HG03571 (cell line): ENCODE results near the gene CAMK1D.
"Not testable (repeated sequence)": the region's sequence is repeated elsewhere in the genome, so short reads cannot be mapped to it uniquely, and the experiment has no call there.

ENCODE experiments used
- ATAC-seq: cut with Tn5 transposase; IDR thresholded peaks from one replicate; pipeline ENCODE4 v1.9.1; 2021; ENCODE audit not compliant: unreplicated experiment

The CAMK1D gene

GRCh38 chr10:12807096-12807755, 457.9 kb downstream of the CAMK1D start:
- no peak for ATAC-seq

DNA sequence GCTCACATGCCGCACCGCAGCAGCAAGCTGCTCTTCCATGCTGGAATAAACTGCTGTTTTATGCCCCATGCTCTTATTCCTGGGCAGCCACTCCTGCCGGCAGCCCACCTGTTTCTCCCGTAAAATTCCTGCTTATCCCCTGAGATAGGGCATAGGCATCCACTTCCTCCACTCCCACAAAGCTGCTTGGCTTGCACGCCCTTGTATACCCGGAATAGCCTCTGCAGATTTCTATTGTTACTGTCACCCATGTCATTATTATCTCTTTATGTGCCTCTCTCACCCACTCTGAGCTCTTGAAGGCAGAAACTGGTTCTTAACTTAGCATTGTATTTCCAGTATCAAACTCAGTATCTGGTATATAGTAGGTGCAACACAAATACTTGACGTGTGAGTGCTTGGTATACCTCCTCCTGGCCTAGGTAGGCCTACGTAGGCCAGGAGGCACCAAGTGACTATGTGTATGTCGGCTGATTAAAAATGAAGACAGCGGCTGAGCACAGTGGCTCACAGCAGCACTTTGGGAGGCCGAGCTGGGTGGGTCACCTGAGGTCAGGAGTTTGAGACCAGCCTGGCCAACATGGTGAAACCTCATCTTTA, 458.8 kb downstream of the CAMK1D start:
- no peak for ATAC-seq

GRCh38 chr10:12810046-12810445, 460.7 kb downstream of the CAMK1D start:
- ATAC-seq: not testable (repeated sequence)

DNA sequence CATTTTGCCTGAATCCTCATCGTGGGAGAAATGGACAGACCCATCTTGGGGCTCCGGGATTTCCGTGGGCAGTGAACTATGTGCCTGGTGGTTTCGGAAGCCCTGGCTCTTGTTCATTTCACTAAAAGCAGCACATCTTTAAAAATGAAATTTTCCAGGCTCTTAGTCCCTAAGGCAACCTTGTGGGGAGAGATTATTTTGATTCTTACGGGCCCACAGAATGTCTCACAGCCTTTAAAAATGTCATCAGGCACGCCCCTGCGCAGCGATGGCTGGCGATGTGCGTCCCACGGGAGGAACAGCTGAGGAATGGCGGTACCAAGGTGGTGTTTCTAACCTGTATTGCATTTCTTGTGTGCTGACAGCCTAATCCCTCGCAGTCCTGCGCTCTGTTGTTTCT, 462.5 kb downstream of the CAMK1D start:
- ATAC-seq: no peak

DNA sequence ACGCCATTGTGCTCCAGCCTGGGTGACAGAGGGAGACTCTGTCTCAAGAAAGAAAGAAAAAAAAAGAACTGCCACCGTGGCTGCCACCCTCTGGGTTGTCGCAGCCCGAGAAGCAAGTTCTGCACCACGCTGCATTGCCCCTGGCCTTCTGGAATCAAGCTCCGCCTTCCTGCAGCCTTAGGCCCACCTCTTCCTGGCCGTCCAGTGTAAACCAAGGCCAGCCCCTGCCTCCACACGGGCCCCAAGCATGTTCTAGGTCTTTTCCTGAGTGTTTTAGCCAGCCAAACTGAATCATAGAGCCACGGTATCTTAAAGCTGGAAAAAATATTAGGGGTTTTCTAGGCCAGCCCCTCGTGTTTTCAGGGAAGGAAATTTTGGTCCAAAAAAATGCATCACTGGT, 463.2 kb downstream of the CAMK1D start:
- ATAC-seq: no peak

DNA sequence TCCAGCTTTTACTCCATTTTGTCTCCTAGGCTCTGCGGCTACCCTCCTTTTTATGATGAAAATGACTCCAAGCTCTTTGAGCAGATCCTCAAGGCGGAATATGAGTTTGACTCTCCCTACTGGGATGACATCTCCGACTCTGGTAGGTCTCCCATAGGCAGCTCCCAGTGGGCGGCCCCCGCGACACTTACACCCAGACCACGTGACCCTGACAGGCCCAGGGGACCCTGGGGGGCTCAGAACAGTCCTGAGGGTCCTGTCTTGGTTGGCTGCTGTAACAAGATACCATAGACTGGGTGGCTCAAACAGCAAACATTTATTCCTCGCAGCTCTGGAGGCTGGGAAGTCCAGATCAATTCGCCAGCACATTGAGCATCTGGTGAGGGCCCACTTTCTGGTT, 464.8 kb downstream of the CAMK1D start:
- ATAC-seq: no peak

DNA sequence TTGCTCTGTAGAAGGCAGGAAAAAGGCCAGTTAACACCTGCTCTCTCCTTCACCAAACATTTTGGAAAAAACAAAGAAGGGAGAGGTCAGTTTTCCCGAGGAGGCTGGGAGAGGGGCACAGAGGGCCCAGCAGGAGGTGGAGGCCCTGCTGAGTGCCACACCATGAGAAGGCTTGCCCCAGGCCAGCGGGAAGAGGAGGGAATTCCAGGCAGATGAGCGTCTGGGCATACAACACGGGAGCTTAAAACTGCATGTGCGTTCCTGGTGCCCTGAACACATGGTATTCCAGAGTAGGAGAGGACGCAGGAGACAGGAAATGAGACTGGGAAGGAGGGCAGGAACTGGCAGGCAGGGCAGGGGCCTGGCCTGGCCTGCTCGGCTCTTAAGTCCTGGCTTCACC, 469.7 kb downstream of the CAMK1D start:
- ATAC-seq: no peak

- no peak for ATAC-seq
Measured at GRCh38 chr10:12819656-12820055, 470.3 kb downstream of the CAMK1D start.

DNA sequence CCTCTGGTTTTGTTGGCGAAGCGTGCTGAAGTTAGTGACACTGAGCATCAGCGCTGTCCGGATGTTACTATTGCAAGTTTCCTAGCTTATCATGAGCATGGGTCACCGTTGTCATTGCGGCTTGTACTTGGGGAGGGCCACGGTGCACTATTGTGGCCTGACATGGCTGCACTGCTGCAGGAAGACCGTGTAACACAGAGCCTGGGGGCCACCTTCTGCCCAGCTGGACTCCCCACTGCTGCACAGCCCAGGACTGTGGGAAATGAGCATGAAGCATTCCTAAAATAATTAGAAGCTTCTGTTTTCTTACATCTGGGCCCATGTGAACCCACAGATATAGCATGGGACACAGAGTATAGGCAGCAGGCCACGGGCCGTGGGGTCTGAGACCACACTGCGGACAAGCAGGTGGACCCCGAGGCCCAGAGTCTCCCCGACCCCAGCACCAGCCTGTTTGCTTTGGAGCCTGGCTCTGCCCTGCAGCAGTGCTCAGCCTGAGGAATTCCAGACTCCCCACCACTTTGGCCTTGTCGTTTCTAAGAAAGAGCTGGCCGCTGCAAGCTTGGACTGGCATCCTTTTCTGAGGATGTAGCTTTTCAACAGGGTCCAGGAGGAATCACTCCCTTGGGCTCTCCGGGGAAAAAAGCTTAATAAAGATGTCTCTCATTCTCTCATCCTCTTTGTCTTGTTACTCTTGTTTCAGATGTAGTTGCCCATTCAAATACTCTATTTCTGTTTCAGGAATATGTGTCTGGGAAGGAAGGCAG, 473.0 kb downstream of the CAMK1D start:
- no peak for ATAC-seq

GRCh38 chr10:12822893-12823170, 473.5 kb downstream of the CAMK1D start:
- ATAC-seq: no peak

DNA sequence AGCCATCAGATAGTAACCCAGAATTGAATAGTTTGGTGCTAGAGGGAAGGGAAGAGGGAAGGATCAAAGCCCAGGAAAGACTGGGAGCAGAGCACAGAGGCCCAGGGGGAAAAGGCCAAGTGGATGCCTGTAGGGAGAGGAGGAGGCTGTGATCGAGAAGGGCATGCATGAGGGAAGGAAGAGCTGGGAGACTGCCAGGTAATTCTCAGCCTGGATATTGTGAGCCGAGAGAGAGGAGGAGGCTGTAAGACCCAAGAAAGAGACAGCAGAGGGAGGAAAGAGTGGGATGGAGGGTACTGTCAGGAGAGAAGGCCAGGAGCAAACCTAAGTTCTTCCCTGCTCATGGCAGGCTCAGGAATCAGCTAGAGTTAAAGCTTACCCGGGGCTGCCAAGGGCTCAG, 474.0 kb downstream of the CAMK1D start:
- no peak for ATAC-seq

GRCh38 chr10:12825260-12825849, 476.0 kb downstream of the CAMK1D start:
- no peak for ATAC-seq

GRCh38 chr10:12826800-12827372, 477.5 kb downstream of the CAMK1D start:
- ATAC-seq: no peak

- no peak for ATAC-seq
Measured at GRCh38 chr10:12828736-12829135, 479.4 kb downstream of the CAMK1D start.

- ATAC-seq: no peak
Measured at GRCh38 chr10:12829831-12830390, 480.6 kb downstream of the CAMK1D start.

- no peak for ATAC-seq
Measured at GRCh38 chr10:12832096-12832495, 482.7 kb downstream of the CAMK1D start.

DNA sequence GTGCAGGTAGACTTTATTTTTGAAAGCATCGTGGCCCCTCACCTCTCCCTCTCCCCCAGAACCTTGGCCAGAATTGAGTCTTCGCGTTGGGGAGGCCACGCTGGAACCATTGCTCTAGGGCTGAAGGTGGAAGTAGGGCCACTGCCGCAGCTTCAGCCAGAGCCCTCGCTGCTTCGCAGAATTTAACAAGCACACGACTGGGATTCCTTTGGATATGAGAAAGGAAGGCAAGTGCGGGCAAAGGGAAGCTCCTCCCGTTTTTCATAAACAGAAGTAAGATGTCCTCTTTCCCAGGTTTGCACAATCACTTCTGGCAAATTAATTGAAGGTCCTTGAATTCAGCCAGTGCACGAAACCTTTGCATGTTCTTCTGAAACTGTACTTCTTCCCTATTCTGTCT, 484.1 kb downstream of the CAMK1D start:
- ATAC-seq: no peak

GRCh38 chr10:12834116-12834665, 484.8 kb downstream of the CAMK1D start:
- ATAC-seq: no peak

GRCh38 chr10:12834721-12835120, 485.4 kb downstream of the CAMK1D start:
- no peak for ATAC-seq

DNA sequence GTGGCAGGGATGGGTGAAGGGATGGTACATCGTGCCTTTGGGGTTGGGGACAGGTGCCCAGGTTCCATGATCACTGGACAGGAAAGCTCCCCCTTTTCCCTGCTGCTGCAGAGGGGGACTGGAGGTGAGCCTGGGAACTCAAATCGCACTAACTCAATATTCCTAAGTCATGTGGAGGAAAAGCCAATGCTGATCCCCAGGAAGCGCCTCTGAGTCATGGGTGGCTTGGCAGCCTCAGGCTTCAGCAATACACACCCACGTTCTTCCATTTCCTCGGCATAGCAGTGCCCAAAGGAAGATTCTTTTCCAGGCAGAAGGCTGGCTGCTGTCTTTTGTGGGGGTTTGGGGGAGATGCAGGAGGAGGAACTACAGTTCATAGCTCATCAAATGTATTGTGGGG, 486.4 kb downstream of the CAMK1D start:
- ATAC-seq: no peak

GRCh38 chr10:12838366-12838765, 489.0 kb downstream of the CAMK1D start:
- no peak for ATAC-seq
